Cardiac muscle cell (in vitro differentiated cells and primary cell): ENCODE measurements around the gene ADGRE3. TPM values are rescaled to one million over a fixed set of nuclear protein-coding genes. Genes with fewer than 3 reads are reported as not detected.

Experiments
- DNase-seq, 2 donors: peaks; one replicate each; pipeline versions ENCODE4 v3.0.0 to v3.0.0-alpha.2; 2010 to 2017; ENCODE audit warnings: low read depth in 1 of 2, low spot score in 1 of 2
- H3K27ac ChIP-seq: fragments of 200-600 bp; sonication (generic); 2 replicates; pipeline ENCODE4 v1.5.1; 2016
- H3K27me3 ChIP-seq: fragments of 200-600 bp; sonication (generic); 2 replicates; pipeline ENCODE4 v1.6.0; 2016; ENCODE audit warnings: control low read depth
- H3K36me3 ChIP-seq: fragments of 200-600 bp; sonication (generic); 2 replicates; pipeline ENCODE4 v1.5.1; 2016; ENCODE audit warnings: control low read depth
- H3K4me1 ChIP-seq: fragments of 200-600 bp; sonication (generic); 2 replicates; pipeline ENCODE4 v1.8.1; 2017; ENCODE audit warnings: low read depth, mild to moderate bottlenecking, mixed run types
- H3K4me3 ChIP-seq: fragments of 200-600 bp; sonication (generic); 2 replicates; pipeline ENCODE4 v1.5.1; 2016; ENCODE audit warnings: mild to moderate bottlenecking
- H3K9me3 ChIP-seq: fragments of 200-600 bp; sonication (generic); 2 replicates; pipeline ENCODE4 v1.5.1; 2017; ENCODE audit warnings: low read depth, mild to moderate bottlenecking, control low read depth
- polyA plus RNA-seq: library from polyadenylated mRNA; unstranded; fragments of >200 nt; fragmentation: Nextera tagmentation; extraction: Ambion mirVana; gene quantifications from 2 replicates; pipeline ENCODE4 v1.2.1, GENCODE V29; 2016
- total RNA-seq: library from RNA; depleted of rRNA; stranded (reverse); fragments of >200 nt; gene quantifications from 2 replicates; pipeline ENCODE4 v1.2.3, GENCODE V29; 2016
- TF ChIP-seq, protein P1 (sequence below): IDR thresholded peaks from 2 replicates; pipeline ENCODE4 v1.5.1; 2012; ENCODE audit warnings: low read depth, mild to moderate bottlenecking, low read length

The ADGRE3 gene
- total and polyA plus RNA-seq, 2 experiments from 2014 or later = not detected

- Histone ChIP-seq H3K27ac (no peak overlapping the region), H3K4me1 (no peaks in the 10 kb centered on the region), H3K4me3 (no peak overlapping the region), H3K9me3 (no peaks in the 10 kb centered on the region), H3K27me3 (no peaks in the 10 kb centered on the region), H3K36me3 (peaks cover 9% of the 10 kb centered on the region)
- no peak for DNase-seq
- TF ChIP-seq, protein P1, sequence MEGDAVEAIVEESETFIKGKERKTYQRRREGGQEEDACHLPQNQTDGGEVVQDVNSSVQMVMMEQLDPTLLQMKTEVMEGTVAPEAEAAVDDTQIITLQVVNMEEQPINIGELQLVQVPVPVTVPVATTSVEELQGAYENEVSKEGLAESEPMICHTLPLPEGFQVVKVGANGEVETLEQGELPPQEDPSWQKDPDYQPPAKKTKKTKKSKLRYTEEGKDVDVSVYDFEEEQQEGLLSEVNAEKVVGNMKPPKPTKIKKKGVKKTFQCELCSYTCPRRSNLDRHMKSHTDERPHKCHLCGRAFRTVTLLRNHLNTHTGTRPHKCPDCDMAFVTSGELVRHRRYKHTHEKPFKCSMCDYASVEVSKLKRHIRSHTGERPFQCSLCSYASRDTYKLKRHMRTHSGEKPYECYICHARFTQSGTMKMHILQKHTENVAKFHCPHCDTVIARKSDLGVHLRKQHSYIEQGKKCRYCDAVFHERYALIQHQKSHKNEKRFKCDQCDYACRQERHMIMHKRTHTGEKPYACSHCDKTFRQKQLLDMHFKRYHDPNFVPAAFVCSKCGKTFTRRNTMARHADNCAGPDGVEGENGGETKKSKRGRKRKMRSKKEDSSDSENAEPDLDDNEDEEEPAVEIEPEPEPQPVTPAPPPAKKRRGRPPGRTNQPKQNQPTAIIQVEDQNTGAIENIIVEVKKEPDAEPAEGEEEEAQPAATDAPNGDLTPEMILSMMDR = no peak
These were observed 29.8 kb upstream of the ADGRE3 start for GRCh38 chr19:14704450-14704849.

DNA sequence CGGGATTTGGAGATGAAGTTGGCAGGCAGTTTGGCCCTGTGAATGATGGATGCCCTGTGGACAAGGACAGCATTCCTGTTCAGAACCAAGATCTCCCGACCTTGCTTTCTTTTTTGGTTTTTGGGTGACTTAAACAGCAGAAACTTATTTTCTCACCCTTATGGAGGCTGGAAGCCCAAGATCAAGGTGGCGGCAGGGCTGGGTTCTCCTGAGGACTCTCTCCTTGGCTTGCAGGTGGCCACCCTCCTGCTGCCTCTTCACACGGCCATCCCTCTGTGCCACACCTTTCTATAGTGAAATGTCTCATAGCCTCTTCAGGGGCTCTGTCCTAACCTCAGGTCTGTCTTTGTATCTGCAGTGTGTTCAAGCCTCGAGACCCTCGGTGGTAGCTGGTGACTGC is 29.2 kb upstream of the ADGRE3 start:
- H3K4me1 ChIP-seq = no peaks in the 10 kb centered on the region
- no peaks in the 10 kb centered on the region for H3K27me3 ChIP-seq
- DNase-seq = no peak
- no peak overlapping the region for H3K4me3 ChIP-seq
- H3K36me3 ChIP-seq = peaks cover 10% of the 10 kb centered on the region
- H3K9me3 ChIP-seq = no peaks in the 10 kb centered on the region
- TF ChIP-seq, protein P1 = no peak
- no peak overlapping the region for H3K27ac ChIP-seq

DNA sequence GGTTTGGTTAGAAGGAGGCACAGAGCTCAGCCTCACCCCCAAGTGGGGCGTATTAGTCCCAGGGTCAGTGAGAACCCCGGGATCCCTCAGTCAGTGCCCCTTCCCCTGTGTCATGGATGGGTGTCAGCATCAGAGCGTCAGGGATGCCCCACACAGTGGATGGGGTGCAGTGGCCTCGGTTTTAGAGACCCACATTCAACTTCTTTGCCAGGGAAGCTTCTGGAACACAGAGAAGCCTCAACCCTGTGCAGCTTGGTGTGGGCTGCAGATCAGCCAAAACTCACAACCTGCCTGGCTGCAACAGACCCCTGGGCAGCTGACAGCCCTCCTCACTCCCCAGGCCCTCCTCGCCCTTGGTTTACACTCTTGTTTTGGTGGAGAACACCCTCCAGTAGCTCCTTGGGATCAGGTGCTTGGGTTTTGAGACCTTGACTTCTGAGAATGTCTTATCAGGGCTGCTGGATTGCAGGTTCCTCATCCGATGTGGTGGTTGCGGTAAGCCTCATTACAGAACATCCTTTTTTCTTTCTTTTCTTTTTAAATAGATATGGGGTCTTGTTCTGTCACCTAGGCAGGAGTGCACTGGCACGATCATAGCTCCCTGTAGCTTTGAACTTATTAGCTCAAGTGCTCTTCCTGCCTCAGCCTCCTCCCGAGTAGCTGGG is 26.2 kb upstream of the ADGRE3 start:
- TF ChIP-seq, protein P1 = no peak
- H3K27me3 ChIP-seq = no peaks in the 10 kb centered on the region
- no peak for DNase-seq
- H3K27ac ChIP-seq = no peak overlapping the region
- no peaks in the 10 kb centered on the region for H3K4me1 ChIP-seq
- H3K4me3 ChIP-seq = no peak overlapping the region
- no peaks in the 10 kb centered on the region for H3K9me3 ChIP-seq
- H3K36me3 ChIP-seq = peaks cover 24% of the 10 kb centered on the region

- TF ChIP-seq, protein P1 = no peak
- Histone ChIP-seq H3K9me3 (no peaks in the 10 kb centered on the region), H3K27me3 (no peaks in the 10 kb centered on the region), H3K36me3 (peaks cover 26% of the 10 kb centered on the region), H3K4me1 (no peaks in the 10 kb centered on the region), H3K4me3 (no peak overlapping the region), H3K27ac (no peak overlapping the region)
- no peak for DNase-seq
These were observed 25.0 kb upstream of the ADGRE3 start for GRCh38 chr19:14699641-14700040.

GRCh38 chr19:14695471-14695870 is 20.8 kb upstream of the ADGRE3 start:
- Histone ChIP-seq H3K36me3 (peaks cover 26% of the 10 kb centered on the region), H3K27me3 (no peaks in the 10 kb centered on the region)
- DNase-seq = no peak

More at GRCh38 chr19:14695471-14695870, 20.8 kb upstream of the ADGRE3 start:
- Histone ChIP-seq H3K4me3 (no peak overlapping the region), H3K9me3 (no peaks in the 10 kb centered on the region), H3K4me1 (peaks cover 7% of the 10 kb centered on the region), H3K27ac (no peak overlapping the region)
- TF ChIP-seq, protein P1 = no peak
